NCI-H1930 (cell line): ENCODE data around the gene TAS2R39.
"Not testable (repeated sequence)": the region's sequence is repeated elsewhere in the genome, so short reads cannot be mapped to it uniquely, and the experiment has no call there.

Experiments used
- DNase-seq, 2 experiments: peaks; one replicate each; lab custom pipeline; 2025; lab: John Stamatoyannopoulos, UW

The TAS2R39 gene

DNA sequence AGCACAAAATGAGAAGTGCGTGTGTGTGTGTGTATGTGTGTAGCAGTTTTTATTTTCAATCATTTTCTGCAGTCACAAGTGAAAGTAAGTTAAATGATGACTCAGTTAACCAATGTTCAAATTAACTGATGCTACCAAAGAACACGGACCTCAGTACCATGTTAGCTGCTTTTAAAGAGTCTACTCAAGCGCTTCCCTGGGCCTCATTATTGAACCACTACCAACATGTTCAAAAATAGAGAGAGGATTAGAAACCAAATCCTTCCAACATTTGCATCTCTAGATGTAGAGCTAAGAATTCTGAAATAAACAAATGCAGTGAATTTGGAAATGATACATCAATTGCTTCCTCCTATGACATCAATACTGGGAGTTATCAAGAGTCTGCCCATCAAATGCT lies at the start of gene TAS2R39:
Gene TAS2R39 (plus strand): TSS at position 396 of the 400 bp plus-strand sequence. CDS start 0 bp downstream, at position 396.
- no peak for DNase-seq

DNA sequence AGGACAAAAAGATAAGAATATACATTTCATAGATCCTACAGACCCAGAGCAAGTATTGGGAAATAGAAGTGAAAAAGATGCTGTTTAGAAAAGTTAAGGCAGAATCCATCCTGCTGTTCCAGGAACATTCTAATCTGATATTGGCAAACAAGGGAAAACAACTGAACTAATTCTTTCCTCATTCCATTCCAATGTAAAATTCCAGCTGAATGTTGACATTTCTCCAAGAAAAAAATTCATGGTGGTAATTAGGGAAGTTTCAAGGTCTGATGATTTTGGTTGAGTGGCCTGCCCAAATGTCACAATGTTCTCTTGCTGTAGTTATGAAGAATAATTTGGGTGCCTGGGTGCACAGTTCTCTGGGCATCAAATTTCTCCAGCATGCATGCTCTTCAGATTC lies 36.1 kb upstream of the TAS2R39 start:
- DNase-seq = no peak

DNA sequence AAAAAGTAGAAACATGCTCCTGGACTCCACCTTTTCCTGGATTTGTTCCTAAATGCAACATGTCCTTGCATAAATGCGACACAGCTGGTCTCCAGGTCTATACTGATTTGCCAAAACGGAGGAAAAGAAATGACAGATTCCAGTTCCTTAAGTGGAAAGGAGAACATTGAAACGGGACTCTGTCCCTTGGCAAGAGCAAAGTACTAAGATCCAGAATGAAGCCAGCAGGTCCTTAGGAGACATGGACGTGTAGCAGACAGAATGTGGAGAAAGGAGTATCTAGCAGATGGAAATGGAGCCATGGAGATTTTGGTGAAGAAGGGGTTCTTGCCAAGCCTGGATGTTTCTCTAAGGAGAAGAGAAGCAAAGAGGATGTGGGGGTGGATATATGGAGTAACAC lies 35.2 kb upstream of the TAS2R39 start:
- DNase-seq = no peak

DNA sequence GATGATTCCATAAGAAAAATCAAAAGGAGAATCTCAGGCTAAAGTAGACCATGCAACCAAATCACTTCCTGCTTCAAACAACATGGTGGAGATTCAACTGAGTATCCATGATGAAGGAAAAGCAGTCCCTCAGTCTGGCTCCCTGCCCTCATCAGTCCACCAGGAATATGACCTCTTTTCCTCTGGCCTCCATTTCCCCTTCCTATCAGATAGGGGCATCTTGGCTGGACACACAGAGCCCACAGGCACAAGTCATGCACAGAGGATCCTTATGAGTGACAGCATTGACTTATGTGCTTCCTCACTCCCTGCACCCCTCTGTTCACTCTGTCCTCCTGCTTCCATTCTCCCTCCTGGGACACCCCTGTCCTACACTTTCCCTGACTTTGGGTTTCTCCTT lies 34.6 kb upstream of the TAS2R39 start:
- DNase-seq = no peak

- not testable (repeated sequence) for DNase-seq
These were observed 32.5 kb upstream of the TAS2R39 start for GRCh38 chr7:143150696-143151095.

DNA sequence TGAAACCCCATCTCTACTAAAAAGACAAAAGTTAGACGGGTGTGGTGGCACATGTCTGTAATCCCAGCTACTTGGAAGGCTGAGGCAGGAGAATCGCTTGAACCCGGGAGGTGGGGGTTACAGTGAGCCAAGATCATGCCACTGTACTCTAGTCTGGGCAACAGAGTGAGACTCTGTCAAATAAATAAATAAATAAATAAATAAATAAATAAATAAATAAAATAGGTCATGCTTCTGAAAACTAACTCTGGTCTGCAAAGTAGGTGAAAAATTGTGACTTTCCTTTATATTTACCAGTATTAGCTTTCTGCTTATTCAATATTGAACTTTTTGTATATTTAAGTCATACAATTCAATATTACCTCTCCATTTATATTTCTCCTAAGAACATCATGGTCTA lies 24.6 kb upstream of the TAS2R39 start:
- DNase-seq = not testable (repeated sequence)

- DNase-seq = no peak
These were observed 11.5 kb upstream of the TAS2R39 start for GRCh38 chr7:143171697-143172096.

DNA sequence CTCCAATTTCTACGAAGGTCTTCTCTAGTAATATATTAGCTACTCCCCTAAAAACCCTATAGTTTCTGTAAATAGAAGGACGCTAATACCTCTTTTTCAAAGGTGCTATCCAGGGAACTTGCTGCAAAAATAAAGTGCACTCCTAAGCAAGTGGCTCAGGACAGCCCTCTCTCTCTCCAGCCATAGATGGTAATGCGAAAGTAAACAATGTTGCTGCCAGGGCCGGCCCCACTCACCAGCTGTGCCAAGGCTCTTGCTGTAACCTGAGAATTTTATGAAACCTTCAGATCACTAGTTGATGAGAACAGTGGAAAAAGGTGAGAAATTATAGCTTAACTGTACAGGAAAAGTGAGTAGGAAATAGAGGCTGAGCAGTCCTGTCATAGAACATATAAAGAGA lies 10.9 kb upstream of the TAS2R39 start:
- DNase-seq = no peak

- DNase-seq = no peak
These were observed 7.1 kb upstream of the TAS2R39 start for GRCh38 chr7:143176128-143176527.

DNA sequence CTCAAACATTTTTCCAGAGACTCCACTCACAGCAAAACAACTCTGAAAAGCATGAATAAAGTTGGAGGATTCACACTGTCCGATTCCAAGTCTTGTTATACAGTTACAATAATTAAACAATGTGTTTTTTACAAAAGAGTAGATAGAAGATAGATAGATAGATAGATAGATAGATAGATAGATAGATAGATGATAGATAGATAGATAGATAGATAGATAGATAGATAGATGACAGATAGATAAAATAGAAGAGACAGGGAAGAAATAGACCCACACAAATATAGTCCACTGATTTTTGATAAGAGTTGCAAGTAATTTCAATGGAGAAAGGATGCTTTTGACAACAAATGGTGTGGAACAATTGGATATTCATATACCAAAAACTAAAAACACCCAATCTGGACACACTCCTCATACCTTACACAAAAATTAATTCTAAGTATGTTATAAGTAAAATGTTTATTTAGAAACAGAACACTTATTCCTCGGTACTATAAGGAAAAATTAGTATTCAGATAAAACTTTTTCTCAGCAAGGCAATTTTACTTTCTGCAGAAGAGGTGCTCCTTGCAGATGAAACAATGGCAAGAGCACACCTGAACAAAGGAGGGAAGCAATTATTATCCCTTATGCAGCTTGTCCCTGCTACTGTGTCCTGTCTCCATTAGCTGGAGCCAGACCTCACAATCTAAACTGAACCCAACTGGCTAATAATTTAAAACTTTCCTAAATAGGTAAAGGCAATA lies 5.7 kb upstream of the TAS2R39 start:
- DNase-seq = no peak

GRCh38 chr7:143180771-143181170 lies 2.4 kb upstream of the TAS2R39 start:
- not testable (repeated sequence) for DNase-seq

- no peak for DNase-seq
These were observed 1.9 kb upstream of the TAS2R39 start for GRCh38 chr7:143181349-143181748.

DNA sequence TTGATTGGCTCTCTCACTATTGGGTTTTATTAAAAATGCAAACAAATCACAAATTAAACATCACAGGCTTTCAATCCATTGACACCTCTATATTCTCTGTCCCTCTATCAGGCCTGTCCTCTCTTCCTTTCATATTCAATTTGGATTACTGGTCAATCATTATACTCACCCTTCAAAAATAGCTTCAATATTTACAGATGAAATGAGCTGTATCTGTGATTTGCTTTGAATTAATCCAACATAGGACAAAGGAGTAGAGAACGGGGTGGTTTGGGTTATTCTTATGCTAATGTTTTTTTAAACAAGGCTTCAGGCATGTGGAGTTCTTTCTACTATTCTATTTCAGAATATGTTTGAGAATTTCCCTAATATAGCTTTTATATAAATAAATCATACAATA lies 2.3 kb downstream of the TAS2R39 start:
- no peak for DNase-seq

GRCh38 chr7:143188994-143189393 lies 5.8 kb downstream of the TAS2R39 start:
- DNase-seq = no peak

DNA sequence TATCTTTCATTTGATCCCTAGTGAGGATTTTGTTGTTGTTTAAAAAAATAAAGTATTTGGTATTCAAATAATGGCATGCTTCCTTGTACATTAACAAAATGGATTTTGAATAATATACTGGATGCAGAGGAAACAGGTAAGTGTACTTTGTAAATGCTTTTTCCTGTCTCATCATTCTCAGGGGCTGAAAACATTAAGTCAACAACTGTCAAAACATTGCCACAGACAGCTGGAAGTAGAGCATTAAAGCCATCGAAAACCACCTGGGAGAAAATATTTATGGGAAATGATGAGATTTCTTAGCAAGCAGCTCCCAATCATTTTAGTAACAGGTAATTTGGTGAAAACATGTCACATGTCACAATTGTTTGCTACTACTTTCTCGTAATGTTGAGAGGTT lies 10.7 kb downstream of the TAS2R39 start:
- DNase-seq = peak in 1 of 2 experiments; percentile 51

GRCh38 chr7:143199040-143199439 lies 15.8 kb downstream of the TAS2R39 start:
- DNase-seq = no peak

GRCh38 chr7:143202161-143202560 lies 18.9 kb downstream of the TAS2R39 start:
- DNase-seq = no peak

DNA sequence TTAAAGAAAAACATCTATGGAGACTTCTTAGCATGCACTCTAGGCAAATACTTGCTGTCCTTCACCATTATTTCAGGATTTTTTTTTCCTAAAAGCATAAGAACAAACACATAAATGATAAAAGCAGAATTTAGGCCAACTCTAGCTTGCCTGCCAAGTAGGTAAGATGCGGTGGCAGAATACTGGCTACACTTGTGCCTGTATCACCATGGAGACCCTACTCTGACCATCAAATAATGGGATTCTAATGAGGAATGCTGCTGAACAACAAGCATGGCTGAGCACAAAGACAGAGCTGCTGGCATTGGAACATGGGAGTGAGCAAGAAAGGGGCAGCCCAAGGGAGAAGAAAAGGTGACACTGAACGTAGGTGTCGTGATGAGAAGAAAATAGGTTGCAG lies 20.2 kb downstream of the TAS2R39 start:
- DNase-seq = no peak

DNA sequence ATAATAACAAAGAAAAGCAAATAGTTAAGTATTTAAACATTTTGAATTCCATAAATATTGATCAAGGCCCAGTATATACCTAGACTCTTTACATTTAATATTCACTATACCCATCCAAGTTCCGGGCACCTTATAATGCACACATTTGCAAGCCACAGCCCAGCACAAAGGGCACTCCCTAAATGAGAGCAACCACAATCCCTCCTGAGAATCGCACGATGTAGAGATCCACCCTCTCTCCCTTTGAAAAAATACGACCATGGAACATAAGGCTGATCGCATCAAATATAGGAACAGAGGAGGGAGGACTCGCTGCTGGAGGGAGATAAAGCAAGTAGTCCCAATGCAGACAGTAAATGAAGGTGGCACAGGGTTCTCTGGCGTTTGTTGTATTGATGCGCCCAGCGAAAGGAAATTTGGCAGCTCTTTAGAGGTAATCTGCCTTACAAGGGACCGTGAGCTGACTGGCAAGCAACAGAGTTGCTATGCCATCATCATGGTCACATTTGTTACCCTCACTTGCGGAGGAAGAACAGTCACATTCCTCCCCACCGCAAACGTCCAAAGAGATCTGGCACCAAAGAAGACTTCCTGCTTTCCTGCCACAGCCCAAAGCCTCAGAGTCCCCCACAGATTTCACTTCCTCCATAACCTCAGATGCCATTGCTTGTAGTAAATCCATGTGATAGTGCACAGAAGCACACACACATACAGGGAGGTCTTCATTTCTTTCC lies 22.5 kb downstream of the TAS2R39 start:
- no peak for DNase-seq

- DNase-seq = no peak
These were observed 27.3 kb downstream of the TAS2R39 start for GRCh38 chr7:143210541-143210940.

- not testable (repeated sequence) for DNase-seq
These were observed 30.3 kb downstream of the TAS2R39 start for GRCh38 chr7:143213478-143213877.

DNA sequence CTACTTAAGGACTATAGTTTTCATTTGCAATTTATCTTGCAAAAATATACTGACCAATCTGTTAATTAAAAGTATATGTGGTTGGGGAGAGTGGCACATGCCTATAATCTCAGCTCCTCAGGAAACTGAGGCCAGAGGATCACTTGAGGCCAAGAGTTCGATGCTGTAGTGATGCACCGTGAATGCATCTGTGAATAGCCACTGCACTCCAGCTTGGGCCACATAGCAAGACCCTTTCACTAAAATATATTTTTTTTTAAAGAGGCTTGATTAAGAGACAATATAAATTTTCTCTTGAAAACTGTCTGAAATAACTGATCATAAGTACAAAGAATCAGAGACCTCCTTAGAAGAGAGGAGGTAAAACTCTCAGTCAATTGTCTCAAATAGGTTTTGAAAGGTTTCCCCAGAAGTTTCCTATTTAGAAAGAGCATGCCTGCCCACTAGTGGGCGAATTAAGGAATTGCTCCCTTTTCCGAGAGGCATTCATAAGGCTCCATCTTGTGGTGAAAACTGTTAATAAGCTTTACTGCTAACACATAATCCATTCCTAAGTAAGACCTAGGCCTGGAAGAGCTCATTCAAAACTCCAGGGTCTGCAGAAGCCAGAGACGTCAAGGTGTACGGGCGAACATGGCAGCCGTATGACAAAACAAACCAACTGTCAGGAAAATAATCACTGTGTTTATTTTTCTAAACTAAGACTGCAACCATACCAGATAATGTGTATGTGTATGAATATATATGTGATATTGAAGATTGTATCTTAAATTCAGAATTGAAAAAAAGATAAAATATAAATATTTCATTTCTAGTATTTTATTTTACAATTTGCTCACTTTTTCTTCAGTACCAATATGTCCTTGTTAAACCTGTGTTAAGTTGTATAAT lies 31.8 kb downstream of the TAS2R39 start:
- peak; percentile 75 to 87 for DNase-seq
